AG04449 (cell line): Measurements from ENCODE around the gene GRID1.

Experiments used
- CTCF ChIA-PET: fragments of 350-600 bp; formaldehyde crosslinking; extraction: SDS; loops from one replicate; lab custom pipeline; 2021; ENCODE audit warnings: antibody characterized with exemption; lab: Yijun Ruan, JAX
- POLR2A ChIA-PET: fragments of 400-600, 350-600 bp; formaldehyde crosslinking; extraction: SDS; loops from one replicate; lab custom pipeline; 2020; ENCODE audit warnings: antibody characterized with exemption, inconsistent platforms; lab: Yijun Ruan, JAX
- DNase-seq: peaks from one replicate; pipeline ENCODE4 v3.0.0-alpha.2; 2010; ENCODE audit warnings: low read depth, low spot score
- H3K4me3 ChIP-seq: 2 replicates; pipeline ENCODE4 v1.5.1; 2011; ENCODE audit warnings: low read depth, mild to moderate bottlenecking, control low read depth, low read length
- TF ChIP-seq, protein P1 (sequence below): IDR thresholded peaks from one replicate; pipeline ENCODE4 v1.5.1; 2011; ENCODE audit warnings: mild to moderate bottlenecking, moderate library complexity, low read length, control low read depth, inconsistent platforms; ENCODE audit not compliant: insufficient read depth; ENCODE audit errors: missing control alignments

The GRID1 gene

DNA sequence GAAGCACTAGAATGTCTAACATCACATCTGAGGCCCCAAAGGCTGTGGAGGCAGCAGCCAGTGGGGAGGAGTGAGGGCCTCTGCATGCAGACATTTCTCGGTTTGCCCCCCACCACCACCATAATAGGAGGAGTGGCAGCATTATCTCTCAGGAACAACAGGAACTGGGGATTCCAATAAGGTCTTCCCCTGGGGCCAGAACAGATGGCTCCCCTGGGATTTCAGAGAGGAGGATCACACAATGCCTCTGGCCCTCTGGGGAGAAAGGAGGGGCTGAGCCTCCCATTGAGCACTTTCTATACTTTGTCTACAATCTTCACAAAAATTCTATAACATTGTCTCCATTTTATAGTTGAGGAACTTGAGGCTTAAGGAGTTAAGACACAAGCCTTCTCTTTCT lies 61.1 kb downstream of the GRID1 start:
- ChIA-PET POLR2A (no interaction called here), CTCF (no interaction called here)
- TF ChIP-seq, protein P1, sequence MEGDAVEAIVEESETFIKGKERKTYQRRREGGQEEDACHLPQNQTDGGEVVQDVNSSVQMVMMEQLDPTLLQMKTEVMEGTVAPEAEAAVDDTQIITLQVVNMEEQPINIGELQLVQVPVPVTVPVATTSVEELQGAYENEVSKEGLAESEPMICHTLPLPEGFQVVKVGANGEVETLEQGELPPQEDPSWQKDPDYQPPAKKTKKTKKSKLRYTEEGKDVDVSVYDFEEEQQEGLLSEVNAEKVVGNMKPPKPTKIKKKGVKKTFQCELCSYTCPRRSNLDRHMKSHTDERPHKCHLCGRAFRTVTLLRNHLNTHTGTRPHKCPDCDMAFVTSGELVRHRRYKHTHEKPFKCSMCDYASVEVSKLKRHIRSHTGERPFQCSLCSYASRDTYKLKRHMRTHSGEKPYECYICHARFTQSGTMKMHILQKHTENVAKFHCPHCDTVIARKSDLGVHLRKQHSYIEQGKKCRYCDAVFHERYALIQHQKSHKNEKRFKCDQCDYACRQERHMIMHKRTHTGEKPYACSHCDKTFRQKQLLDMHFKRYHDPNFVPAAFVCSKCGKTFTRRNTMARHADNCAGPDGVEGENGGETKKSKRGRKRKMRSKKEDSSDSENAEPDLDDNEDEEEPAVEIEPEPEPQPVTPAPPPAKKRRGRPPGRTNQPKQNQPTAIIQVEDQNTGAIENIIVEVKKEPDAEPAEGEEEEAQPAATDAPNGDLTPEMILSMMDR, result no peak
- H3K4me3 ChIP-seq, result no peak overlapping the region
- no peak for DNase-seq

DNA sequence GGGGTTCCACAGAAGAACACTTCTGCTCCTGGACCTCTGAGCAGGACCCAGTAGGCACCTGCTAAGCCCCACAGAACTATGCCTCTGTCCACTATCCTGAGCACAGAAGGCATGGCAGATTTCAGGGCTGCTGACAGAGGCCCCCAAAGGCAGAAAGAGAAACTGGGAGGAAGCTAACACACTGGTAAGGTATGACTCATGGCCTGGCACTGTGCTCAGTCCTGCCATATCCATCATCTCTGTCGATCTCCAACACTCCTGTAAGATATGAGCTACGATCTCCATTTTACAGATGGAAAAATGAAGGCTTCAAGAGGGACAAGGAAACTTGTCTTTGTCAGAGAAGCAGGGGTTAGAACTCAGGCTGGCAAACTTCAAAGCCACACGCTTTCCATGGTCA lies 62.2 kb downstream of the GRID1 start:
- CTCF ChIA-PET, result no interaction called here

GRCh38 chr10:86303626-86304025 lies 63.0 kb downstream of the GRID1 start:
- POLR2A ChIA-PET, result no interaction called here
- CTCF ChIA-PET, result no interaction called here
- TF ChIP-seq, protein P1, result no peak
- no peak for DNase-seq
- no peak overlapping the region for H3K4me3 ChIP-seq

More for the DNA sequence above, 62.2 kb downstream of the GRID1 start:
- H3K4me3 ChIP-seq, result no peak overlapping the region
- TF ChIP-seq, protein P1, result no peak
- no peak for DNase-seq
- POLR2A ChIA-PET, result no interaction called here

- CTCF ChIA-PET, result no interaction called here
These were observed 64.6 kb downstream of the GRID1 start for GRCh38 chr10:86301971-86302370.

GRCh38 chr10:86300931-86301830 lies 65.4 kb downstream of the GRID1 start:
- CTCF ChIA-PET, result no interaction called here
- TF ChIP-seq, protein P1, result no peak

More at GRCh38 chr10:86301971-86302370, 64.6 kb downstream of the GRID1 start:
- TF ChIP-seq, protein P1, result no peak
- no peak overlapping the region for H3K4me3 ChIP-seq
- DNase-seq, result no peak
- POLR2A ChIA-PET, result no interaction called here

GRCh38 chr10:86300399-86300925 lies 66.1 kb downstream of the GRID1 start:
- no peak overlapping the region for H3K4me3 ChIP-seq
- POLR2A ChIA-PET, result no interaction called here
- no peak for DNase-seq
- CTCF ChIA-PET, result no interaction called here
- TF ChIP-seq, protein P1, result no peak

More at GRCh38 chr10:86300931-86301830, 65.4 kb downstream of the GRID1 start:
- no peak for DNase-seq
- no peak overlapping the region for H3K4me3 ChIP-seq
- POLR2A ChIA-PET, result no interaction called here
